ENCODE results near the gene GRAMD1C.

GRAMD1C gene

GRCh38 chr3:113852506-113852905 lies 13.9 kb downstream of the GRAMD1C start:
- no peak for DNase-seq (ENCODE audit: low read depth in 2 of 2)

- no peak for DNase-seq (ENCODE audit: low read depth in 2 of 2)
Measured at GRCh38 chr3:113867506-113867905, 28.9 kb downstream of the GRAMD1C start.

DNA sequence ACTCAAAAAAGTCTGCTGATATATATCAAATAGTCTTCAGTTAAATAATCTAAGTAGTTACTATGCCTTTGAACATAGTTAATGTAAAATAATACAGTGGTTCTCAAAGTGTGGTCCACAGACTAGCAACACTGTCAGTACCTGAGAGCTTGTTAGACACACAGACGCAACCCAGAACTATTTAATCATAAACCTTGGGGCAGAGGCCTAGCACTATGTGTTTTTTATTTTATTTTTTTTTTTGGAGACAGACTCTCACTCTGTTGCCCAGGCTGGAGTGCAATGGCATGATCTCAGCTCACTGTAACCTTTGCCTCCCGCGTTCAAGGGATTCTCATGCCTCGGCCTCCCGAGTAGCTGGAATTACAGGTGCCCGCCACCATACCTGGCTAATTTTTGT lies 34.7 kb downstream of the GRAMD1C start:
- DNase-seq (ENCODE audit: low read depth in 2 of 2), result no peak

DNA sequence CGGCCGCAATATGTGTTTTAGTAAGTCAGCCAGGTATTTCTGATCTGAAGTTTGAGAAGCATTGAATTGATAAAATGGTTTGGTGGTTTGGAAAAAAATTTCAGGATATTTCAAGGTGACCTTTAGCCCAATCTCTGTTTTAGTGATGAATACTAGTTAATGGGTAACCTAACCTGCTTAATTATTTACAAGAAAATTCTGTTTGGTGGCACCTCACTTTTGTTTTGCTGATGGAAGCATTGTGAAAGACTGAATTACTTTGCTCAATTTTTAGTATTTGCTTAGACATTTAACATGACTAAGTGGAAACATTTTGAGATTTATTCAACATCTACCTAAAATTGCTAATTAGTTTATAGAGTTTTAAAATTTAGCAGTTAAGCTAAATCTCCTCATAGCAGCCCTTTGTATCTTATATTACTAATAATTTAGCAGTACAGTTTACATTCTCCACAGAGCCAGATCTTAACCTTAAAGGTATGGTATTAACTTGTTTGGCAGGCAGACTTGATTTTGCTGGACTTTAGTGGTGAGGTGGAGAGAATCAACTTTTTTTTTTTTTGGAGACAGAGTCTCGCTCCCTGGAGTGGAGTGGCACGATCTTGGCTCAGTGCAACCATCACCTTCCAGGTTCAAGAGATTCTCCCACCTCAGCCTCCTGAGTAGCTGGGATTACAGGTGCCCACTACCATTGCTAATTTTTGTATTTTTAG lies 35.4 kb downstream of the GRAMD1C start:
- DNase-seq (ENCODE audit: low read depth in 2 of 2), result no peak

DNA sequence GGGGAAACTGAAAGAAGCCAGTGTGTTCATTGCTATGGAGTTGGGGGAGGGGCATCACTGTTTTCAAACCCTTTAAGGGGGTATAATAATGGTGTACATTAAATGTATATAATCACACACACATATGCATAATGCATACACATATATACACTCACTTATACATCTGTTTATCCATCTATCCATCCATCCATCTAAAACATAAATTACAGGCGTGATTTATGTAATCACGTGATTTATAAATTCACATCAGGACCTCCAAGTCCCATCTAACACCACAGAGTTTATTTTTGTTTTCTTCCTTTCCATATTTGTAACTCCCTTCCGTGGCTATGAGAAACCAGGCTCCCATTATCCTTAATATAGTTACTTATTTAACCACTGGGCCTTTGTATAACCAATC lies 39.8 kb downstream of the GRAMD1C start:
- DNase-seq (ENCODE audit: low read depth in 2 of 2), result no peak

DNA sequence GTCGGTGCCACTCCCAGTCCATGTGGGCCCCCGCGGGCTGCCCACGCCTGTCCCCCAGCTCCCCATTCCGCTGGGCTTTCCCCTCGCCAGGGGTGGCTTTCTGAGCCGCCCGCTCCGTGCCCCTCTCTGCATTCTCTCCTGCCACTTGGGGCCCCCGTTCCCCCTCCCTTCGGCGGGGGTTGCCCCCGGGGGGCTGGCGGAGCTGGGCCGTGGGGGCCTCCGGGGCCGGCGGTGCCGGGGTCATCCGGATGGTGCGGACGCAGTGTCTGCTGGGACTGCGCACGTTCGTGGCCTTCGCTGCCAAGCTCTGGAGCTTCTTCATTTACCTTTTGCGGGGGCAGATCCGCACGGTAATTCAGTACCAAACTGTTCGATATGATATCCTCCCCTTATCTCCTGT lies 46.5 kb downstream of the GRAMD1C start:
- no peak for DNase-seq (ENCODE audit: low read depth in 2 of 2)

- no peak for DNase-seq (ENCODE audit: low read depth in 2 of 2)
Measured at GRCh38 chr3:113890256-113890900, 51.8 kb downstream of the GRAMD1C start.

DNA sequence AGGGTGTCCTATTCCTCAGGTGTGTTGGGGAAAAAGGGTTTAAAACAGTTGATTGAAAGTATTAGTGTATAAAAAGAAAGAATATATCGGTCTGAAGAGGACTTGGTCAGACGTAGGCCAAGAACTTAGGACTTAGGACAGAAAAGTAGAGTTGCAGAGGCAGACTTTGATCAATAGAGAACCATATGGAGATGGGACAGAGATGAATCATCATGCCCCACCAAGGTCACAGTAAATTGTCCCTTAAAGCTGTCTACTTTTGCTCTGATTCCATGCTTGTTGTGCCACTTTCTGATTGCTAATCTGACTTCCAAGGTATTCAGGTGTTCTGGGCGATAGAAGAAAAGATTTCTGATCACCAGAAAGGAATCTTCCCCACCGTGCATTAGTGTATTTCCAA lies 56.3 kb downstream of the GRAMD1C start:
- no peak for DNase-seq (ENCODE audit: low read depth in 2 of 2)

GRCh38 chr3:113895964-113896363 lies 57.4 kb downstream of the GRAMD1C start:
- no peak for DNase-seq (ENCODE audit: low read depth in 2 of 2)

DNA sequence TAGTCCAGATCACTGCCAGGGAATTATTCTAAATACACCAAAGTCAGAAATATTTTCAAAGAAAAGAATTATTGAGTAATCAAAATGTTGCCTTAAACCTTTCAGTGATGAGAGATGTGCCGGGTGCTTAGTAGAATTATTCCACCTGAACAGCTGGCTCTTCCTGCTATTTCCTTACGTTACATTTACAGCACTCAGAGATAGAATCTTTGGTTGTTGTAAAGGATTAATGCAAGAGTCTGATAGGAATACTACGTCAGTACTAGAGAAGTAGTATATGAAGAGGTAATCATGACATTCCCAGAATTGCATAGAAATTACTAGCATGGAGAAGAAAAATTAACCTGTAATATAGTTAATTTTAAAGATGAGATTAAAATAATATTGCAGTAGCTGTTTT lies 58.3 kb downstream of the GRAMD1C start:
- DNase-seq (ENCODE audit: low read depth in 2 of 2), result no peak

DNA sequence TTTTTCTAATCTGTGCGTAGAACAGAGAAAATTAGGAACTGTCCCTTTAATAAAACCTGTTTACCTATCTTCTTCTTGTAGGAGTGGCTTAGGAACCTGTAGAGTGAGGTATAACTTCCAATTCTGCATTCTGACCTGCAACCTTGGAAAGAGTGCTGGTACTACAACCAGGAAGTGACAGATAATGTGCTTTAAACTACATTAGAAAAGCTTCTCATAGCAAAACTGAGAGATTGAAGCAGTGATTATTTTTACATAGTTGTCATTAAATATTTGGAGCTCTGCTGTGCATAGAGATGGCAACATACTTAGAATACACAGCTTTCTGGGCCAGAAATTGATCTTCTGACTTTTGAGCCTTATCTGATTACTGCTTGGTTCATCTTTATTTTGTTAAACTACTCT lies 58.8 kb downstream of the GRAMD1C start:
- no peak for DNase-seq (ENCODE audit: low read depth in 2 of 2)

- DNase-seq (ENCODE audit: low read depth in 2 of 2), result no peak
Measured at GRCh38 chr3:113898892-113899291, 60.3 kb downstream of the GRAMD1C start.

DNA sequence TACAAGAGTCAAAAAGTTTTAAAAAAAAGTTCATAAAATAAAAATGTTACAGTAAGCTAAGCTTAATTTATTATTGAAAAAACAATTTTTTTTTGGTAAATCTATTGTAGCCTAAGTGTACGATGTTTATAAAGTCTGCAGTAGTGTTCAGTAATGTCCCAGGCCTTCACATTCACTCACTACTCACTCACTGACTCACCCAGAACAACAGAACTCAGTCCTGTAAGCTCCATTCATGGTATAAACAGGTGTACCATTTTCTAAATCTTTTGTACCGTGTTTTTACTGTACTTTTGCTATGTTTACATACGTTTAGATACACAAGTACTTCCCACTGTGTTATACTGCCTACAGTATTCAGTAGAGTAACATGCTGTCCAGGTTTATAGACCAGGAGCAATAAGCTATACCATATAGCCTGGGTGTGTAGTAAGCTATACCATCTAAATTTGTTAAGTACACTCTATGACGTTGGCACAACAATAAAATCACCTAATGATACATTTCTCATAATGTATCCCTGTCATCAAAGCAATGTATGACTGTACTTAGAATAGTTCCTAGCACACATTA lies 68.1 kb downstream of the GRAMD1C start:
- DNase-seq (ENCODE audit: low read depth in 2 of 2), result no peak

- no peak for DNase-seq (ENCODE audit: low read depth in 2 of 2)
Measured at GRCh38 chr3:113908133-113908532, 69.5 kb downstream of the GRAMD1C start.

DNA sequence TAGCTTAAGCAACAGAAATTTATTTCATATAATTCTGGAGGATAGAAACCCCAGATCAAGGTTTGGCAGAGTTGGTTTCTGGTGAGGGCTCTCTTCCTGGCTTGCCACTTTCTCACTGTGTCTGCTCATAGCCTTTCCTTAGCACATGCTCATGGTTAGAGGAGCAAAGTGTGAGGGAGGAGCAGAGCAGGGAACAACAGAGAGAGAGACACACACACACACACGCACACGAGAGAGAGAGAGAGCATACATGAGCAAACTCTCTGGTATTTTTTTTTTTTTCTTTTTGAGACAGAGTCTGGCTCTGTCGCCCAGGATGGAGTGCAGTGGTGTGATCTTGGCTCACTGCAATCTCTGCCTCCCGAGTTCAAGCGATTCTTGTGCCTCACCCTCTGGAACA lies 72.4 kb downstream of the GRAMD1C start:
- no peak for DNase-seq (ENCODE audit: low read depth in 2 of 2)

DNA sequence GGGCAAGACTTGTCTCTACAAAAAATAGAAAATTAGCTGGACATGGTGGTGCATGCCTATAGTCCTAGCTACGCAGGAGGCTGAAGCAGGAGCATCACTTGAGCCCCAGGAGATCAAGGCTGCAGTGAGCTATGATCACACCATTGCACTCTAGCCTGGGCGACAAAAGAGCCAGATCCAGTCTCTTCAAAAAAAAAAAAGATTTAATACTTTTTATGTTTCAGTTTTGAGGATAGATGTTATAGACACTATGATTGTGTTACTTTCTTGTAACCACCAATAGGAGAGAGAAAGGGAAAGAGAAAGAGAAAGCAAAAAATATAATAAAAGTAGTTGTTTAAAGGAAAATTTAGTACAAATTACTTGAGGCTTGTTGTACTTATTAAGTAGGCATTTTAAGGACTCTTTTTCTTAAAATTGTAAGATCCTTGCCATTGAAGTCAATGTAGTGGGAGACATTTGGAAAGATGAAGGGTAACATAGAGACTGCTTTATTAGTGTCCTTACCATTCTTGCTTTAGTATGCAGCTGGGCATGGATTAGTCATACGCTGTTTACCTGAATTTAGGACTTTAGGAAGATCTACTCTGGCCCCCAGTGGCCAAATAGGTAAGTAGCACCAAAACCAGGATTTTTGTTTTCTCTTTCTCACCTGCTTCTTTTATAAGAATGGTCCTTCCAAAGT lies 74.1 kb downstream of the GRAMD1C start:
- no peak for DNase-seq (ENCODE audit: low read depth in 2 of 2)

- DNase-seq (ENCODE audit: low read depth in 2 of 2), result no peak
Measured at GRCh38 chr3:113914646-113915045, 76.1 kb downstream of the GRAMD1C start.

GRCh38 chr3:113927556-113927955 lies 89.0 kb downstream of the GRAMD1C start:
- DNase-seq (ENCODE audit: low read depth in 2 of 2), result no peak

GRCh38 chr3:113946831-113947230 lies 108.2 kb downstream of the GRAMD1C start:
- no peak for DNase-seq (ENCODE audit: low read depth in 2 of 2)

GRCh38 chr3:113947372-113948014 lies 108.9 kb downstream of the GRAMD1C start, which contains the start of gene ZDHHC23:
Gene ZDHHC23, plus strand, starts transcription at chr3:113948013. Its CDS starts 790 bp downstream, at chr3:113948803.
- peak; percentile 9 to 65 for DNase-seq (ENCODE audit: low read depth in 2 of 2)

DNA sequence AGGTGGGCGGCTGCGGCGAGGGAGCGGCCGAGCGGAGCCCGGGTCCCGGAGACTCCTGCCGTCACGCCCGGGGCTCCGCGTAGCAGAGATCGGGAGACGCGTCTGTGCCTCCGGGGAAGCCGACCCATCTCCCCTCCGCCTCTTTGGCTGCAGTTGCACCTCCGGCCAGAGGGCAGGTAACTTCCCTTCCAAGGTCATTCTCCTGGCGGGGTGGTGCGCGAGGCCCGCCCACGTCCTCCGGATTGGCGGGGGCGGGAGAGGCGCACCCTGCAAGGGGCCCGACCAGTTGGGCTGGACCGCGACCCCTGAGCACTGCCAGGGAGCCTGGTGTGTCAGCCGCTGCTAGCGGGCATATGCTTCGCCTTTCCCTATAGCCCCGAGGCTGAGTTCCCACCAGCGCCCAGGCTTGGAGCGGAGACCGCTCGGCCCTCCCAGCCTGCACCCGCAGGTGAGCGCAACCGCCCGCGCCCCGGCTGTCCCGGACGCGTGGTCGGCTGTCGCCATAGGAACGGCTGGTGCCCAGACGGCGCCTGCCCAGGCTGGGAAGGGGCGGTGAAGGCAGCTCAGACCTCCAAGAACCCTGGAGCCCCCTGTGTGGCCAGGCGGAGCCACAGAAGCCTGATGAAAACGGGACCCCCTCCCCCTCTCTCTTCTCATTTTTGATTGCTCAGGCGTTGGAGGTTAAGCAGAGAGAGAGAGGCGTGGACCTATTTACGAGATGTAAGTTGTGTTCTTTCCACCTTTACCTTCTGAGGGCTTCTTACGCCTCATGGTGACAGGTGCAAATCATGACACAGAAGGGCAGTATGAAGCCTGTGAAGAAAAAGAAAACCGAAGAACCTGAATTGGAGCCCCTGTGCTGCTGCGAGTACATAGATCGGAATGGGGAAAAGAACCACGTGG lies 109.7 kb downstream of the GRAMD1C start:
- peak in 1 of 2 donors; percentile 16 for DNase-seq (ENCODE audit: low read depth in 2 of 2)
